Activated CD8-positive, alpha-beta T cell treated with anti-CD3 and anti-CD28 coated beads for 36 hours (primary cell): Measurements from ENCODE around the gene SH3GLB2. TPM values are rescaled to one million over a fixed set of nuclear protein-coding genes. Genes with fewer than 3 reads are reported as not detected.
A peak's percentile ranks its signal among the peaks of the same experiment; 100 is the strongest.

Experiments used
- ATAC-seq: fragments of 200-7000 bp; cut with Tn5 transposase; one replicate; pipeline ENCODE4 v1.10.0; 2021; ENCODE audit warnings: mild to moderate bottlenecking, moderate library complexity
- CTCF ChIA-PET: fragments of 350-600 bp; sonication (Branson Sonifier 250); formaldehyde crosslinking; loops from one replicate; lab custom pipeline; 2021; ENCODE audit warnings: antibody characterized with exemption; lab: Charles Lee
- POLR2A ChIA-PET: fragments of 350-600 bp; sonication (Branson Sonifier 250); formaldehyde crosslinking; loops from one replicate; lab custom pipeline; 2021; ENCODE audit warnings: antibody characterized with exemption; lab: Charles Lee
- DNase-seq: peaks from one replicate; pipeline ENCODE4 v3.0.0-alpha.2; 2020
- H3K27ac Mint-ChIP-seq: one replicate; pipeline ENCODE4 v1.8.0; 2021; ENCODE audit warnings: mild to moderate bottlenecking, mixed read lengths
- H3K27me3 Mint-ChIP-seq: one replicate; pipeline ENCODE4 v1.8.0; 2021; ENCODE audit warnings: mixed read lengths
- H3K36me3 Mint-ChIP-seq: one replicate; pipeline ENCODE4 v1.8.0; 2021; ENCODE audit warnings: low read depth, mixed read lengths
- H3K4me1 Mint-ChIP-seq: one replicate; pipeline ENCODE4 v1.8.0; 2021; ENCODE audit warnings: low read depth, mixed read lengths
- H3K4me3 Mint-ChIP-seq: one replicate; pipeline ENCODE4 v1.8.0; 2021; ENCODE audit warnings: mild to moderate bottlenecking, moderate library complexity, mixed read lengths
- H3K9me3 Mint-ChIP-seq: one replicate; pipeline ENCODE4 v1.8.0; 2021; ENCODE audit warnings: mixed read lengths
- CTCF ChIP-seq: fragments of 200-600 bp; IDR thresholded peaks from one replicate; pipeline ENCODE4 v1.8.0; 2022; ENCODE audit warnings: antibody characterized with exemption, mild to moderate bottlenecking
- intact Hi-C: fragments of 100-400 bp; cut with micrococcal nuclease; formaldehyde crosslinking; loops from one replicate; pipeline ENCODE4 v1.10.0; 2022
- total RNA-seq, 2 experiments: library from RNA; stranded (reverse); gene quantifications; one replicate each; pipeline ENCODE4 v1.2.3, GENCODE V29; 2021

SH3GLB2 gene
- total RNA-seq, 2 experiments from 2014 or later = 49.3 to 50.8 TPM

DNA sequence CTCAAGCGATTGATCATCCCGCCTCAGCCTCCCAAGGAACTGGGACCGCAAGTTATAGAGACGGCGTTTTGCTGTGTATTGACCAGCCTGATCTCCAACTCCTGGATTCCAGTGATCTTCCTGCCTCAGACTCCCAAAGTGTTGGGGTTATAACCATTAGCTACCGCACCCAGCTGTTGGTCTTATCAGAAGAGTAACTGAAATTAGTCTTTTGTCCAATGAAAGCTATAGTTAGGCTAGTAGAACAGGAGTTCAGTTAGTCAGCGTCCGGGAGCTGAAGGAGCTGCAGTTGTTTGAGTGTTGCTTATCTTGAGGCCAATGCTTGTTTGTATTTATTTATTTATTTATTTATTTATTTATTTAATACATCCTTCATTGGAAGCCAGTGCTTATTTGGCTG, 5.1 kb upstream of the SH3GLB2 start:
- Mint-ChIP-seq H3K4me3 (no peak overlapping the region), H3K27ac (no peak overlapping the region), H3K36me3 (no peaks in the 10 kb centered on the region), H3K4me1 (peaks cover 22% of the 10 kb centered on the region), H3K9me3 (no peaks in the 10 kb centered on the region), H3K27me3 (no peaks in the 10 kb centered on the region)
- ChIA-PET CTCF (interaction anchor here (1.5 kb wide), 1 partner anchor 98 kb away, joined by 4 read pairs; no protein-coding TSS in a partner anchor), POLR2A (interaction anchor here (1.6 kb wide), 1 partner anchor 10 kb away, joined by 6 read pairs; no protein-coding TSS in a partner anchor)
- intact Hi-C loops = no loop called here
- no peak for TF ChIP-seq CTCF
- ATAC-seq = no peak
- no peak for DNase-seq

- ATAC-seq = no peak
- Mint-ChIP-seq H3K36me3 (no peaks in the 10 kb centered on the region), H3K4me3 (no peak overlapping the region), H3K27me3 (no peaks in the 10 kb centered on the region), H3K9me3 (no peaks in the 10 kb centered on the region), H3K4me1 (peaks cover 16% of the 10 kb centered on the region), H3K27ac (no peak overlapping the region)
- no peak for TF ChIP-seq CTCF
- POLR2A ChIA-PET = interaction anchor here (1.6 kb wide), 1 partner anchor 10 kb away, joined by 6 read pairs; no protein-coding TSS in a partner anchor
- CTCF ChIA-PET = interaction anchor here (0.7 to 1.5 kb wide), 2 partner anchors 99 to 214 kb away, joined by 3 to 4 read pairs; partner anchors contain the start of gene ENDOG
- no peak for DNase-seq
- intact Hi-C loops = no loop called here
Observed at GRCh38 chr9:129032541-129033159, 4.5 kb upstream of the SH3GLB2 start.

DNA sequence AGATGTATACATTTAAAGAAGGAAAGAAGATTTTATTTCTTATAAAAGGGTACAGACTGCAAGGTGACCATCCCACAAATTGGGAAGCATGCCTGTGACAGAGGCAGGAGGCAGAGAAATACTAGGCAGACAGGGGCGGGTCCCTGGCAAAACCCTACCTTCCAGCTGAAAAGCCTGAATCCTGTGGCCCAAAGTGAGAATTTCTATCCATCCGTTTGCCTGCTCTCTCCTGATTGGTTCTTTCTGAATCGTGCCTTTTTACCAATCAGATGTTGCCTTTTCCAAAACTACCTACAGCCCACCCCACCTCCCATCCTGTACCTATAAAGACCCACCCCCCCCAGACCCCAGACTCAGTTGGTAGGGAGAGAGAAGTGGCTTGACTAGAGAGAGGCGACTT, 3.4 kb upstream of the SH3GLB2 start:
- intact Hi-C loops = no loop called here
- ChIA-PET POLR2A (no interaction called here), CTCF (no interaction called here)
- no peak for ATAC-seq
- Mint-ChIP-seq H3K36me3 (no peaks in the 10 kb centered on the region), H3K4me1 (peaks cover 13% of the 10 kb centered on the region), H3K27me3 (no peaks in the 10 kb centered on the region), H3K27ac (no peak overlapping the region), H3K9me3 (no peaks in the 10 kb centered on the region), H3K4me3 (no peak overlapping the region)
- TF ChIP-seq CTCF = no peak
- no peak for DNase-seq

DNA sequence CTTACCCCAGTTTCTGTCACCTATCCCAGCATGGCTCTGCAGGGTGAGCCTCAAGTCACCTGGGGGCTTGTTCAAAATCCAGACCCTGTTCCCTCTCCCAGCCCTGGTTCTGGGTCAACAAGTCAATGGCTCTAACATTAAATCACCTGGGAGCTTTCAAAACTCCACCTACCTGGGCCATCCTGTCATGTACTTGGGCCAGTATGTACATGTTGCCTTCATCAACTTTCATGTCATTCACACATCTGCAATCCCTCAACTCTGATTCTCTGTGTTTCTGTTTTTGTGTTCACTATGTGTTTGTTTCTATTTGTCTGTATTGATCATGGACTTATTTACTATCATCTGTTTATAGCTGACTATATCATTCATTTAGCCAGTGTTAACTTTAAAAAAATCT, 2.1 kb upstream of the SH3GLB2 start:
- intact Hi-C loops = no loop called here
- POLR2A ChIA-PET = no interaction called here
- no peak for TF ChIP-seq CTCF
- Mint-ChIP-seq H3K27me3 (no peaks in the 10 kb centered on the region), H3K4me1 (peaks cover 14% of the 10 kb centered on the region), H3K36me3 (no peaks in the 10 kb centered on the region), H3K9me3 (no peaks in the 10 kb centered on the region), H3K4me3 (no peak overlapping the region), H3K27ac (no peak overlapping the region)
- ATAC-seq (no peak), DNase-seq (no peak)
- CTCF ChIA-PET = interaction anchor here (1.1 kb wide), 1 partner anchor 590 kb away, joined by 3 read pairs; the partner anchor contains the start of gene C9orf50

DNA sequence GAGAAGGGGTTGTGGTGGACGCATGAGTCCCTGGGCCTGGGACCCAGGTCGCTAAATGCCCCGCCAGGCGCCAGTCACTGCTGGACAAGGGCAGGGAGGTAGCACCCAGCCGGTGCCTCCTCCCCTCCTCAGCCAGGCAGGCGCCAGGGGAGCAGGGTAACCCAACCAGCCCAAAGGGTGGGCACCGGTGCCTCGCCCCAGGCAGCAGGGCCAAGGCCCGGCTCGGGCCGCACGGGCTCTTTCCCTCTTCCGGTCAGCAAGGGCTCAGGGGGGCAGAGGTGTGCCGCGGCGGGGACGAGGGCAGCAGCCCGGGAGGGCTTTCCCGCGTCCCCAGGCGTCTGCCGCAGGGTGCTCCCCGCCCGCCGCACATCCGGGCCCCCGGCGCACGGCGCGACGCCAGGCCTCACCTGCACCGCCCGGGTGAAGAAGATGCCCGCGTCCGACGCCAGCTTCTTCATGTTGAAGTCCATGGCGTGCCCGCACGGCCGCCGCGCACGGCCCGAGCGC, 393 bp downstream of the SH3GLB2 start:
- Mint-ChIP-seq H3K9me3 (no peaks in the 10 kb centered on the region), H3K27ac (peak overlapping the region; percentile 79), H3K4me3 (peak overlapping the region; percentile 80), H3K27me3 (no peaks in the 10 kb centered on the region), H3K4me1 (peaks cover 17% of the 10 kb centered on the region), H3K36me3 (no peaks in the 10 kb centered on the region)
- TF ChIP-seq CTCF = no peak
- ChIA-PET POLR2A (interaction anchor here (0.7 to 1.4 kb wide), 4 partner anchors 9 to 42 kb away, joined by 3 to 6 read pairs (median 3); no protein-coding TSS in a partner anchor), CTCF (interaction anchor here (0.7 to 1.0 kb wide), 5 partner anchors 8 to 40 kb away, joined by 3 to 4 read pairs (median 3); no protein-coding TSS in a partner anchor)
- intact Hi-C loops = no loop called here
- ATAC-seq = peak; percentile 59
- DNase-seq = peak; percentile 71
